ENCODE results near the gene FUT3. TPM values are rescaled to one million over a fixed set of nuclear protein-coding genes. Genes with fewer than 3 reads are reported as not detected.

The FUT3 gene
- total RNA-seq, 1 donor = not detected

- TF ChIP-seq, protein P1, sequence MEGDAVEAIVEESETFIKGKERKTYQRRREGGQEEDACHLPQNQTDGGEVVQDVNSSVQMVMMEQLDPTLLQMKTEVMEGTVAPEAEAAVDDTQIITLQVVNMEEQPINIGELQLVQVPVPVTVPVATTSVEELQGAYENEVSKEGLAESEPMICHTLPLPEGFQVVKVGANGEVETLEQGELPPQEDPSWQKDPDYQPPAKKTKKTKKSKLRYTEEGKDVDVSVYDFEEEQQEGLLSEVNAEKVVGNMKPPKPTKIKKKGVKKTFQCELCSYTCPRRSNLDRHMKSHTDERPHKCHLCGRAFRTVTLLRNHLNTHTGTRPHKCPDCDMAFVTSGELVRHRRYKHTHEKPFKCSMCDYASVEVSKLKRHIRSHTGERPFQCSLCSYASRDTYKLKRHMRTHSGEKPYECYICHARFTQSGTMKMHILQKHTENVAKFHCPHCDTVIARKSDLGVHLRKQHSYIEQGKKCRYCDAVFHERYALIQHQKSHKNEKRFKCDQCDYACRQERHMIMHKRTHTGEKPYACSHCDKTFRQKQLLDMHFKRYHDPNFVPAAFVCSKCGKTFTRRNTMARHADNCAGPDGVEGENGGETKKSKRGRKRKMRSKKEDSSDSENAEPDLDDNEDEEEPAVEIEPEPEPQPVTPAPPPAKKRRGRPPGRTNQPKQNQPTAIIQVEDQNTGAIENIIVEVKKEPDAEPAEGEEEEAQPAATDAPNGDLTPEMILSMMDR (IDR thresholded peaks at IDR 0.05; ENCODE audit: insufficient read depth, low read length) = no peak
- no peak overlapping the region for H3K4me3 ChIP-seq (ENCODE audit: low read depth, low read length)
- DNase-seq (ENCODE audit: low read depth) = no peak
Observed at GRCh38 chr19:5867201-5868136, 16.2 kb upstream of the FUT3 start.

DNA sequence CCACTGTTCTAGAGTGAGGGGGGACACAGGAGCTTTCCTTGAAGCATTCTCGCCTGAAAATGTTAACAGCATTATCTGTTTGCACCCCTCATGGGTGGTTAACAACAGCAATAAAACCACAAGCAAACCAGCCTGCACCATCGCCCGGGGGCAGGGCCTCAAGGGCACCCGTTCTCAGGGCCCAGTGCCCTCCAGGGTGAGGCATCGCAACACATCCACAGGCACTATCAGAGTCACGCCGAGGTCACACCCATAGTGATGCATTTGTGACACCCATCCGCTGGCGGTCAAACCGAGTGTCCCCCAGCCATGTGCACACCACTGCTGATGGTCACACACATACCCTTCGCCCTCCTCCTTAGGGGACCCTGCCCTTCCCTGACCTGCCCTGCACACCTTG, 14.5 kb upstream of the FUT3 start:
- no peak overlapping the region for H3K4me3 ChIP-seq (ENCODE audit: low read depth, low read length)
- DNase-seq (ENCODE audit: low read depth) = no peak
- TF ChIP-seq, protein P1 (IDR thresholded peaks at IDR 0.05; ENCODE audit: insufficient read depth, low read length) = no peak

DNA sequence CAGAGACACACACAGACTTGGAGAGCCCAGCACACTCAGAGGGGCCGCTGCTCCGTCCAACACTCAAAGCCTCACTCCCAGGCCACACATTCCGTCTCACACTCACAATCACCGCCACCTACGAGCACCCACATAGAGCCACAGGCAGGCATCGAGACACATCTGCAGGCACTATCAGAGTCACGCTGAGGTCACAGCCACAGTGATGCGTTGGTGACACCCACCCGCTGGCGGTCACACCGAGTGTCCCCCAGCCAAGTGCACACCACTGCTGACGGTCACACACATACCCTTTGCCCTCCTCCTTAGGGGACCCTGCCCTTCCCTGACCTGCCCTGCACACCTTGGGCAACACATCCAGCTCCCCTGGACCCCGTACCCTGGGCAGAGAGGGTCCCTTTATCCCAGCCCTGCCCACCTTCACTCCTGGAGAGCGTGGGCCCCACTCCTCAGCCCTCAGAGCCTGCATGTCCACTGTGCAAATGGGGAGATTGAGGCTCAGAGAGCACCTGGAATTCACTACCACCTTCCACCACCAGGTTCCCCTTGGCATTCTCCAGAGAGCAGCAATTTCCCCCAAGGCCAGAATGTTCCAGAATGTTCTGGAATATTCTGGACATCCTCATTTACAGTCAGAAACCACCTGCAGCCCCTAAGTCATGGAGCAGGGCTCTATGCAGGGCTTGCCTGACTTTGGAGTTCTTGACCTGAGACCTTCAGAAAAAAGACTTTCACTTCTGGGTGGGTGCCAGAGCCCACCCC, 13.7 kb upstream of the FUT3 start:
- TF ChIP-seq, protein P1 (IDR thresholded peaks at IDR 0.05; ENCODE audit: insufficient read depth, low read length) = peak; percentile 34
- no peak for DNase-seq (ENCODE audit: low read depth)
- H3K4me3 ChIP-seq (ENCODE audit: low read depth, low read length) = no peak overlapping the region

DNA sequence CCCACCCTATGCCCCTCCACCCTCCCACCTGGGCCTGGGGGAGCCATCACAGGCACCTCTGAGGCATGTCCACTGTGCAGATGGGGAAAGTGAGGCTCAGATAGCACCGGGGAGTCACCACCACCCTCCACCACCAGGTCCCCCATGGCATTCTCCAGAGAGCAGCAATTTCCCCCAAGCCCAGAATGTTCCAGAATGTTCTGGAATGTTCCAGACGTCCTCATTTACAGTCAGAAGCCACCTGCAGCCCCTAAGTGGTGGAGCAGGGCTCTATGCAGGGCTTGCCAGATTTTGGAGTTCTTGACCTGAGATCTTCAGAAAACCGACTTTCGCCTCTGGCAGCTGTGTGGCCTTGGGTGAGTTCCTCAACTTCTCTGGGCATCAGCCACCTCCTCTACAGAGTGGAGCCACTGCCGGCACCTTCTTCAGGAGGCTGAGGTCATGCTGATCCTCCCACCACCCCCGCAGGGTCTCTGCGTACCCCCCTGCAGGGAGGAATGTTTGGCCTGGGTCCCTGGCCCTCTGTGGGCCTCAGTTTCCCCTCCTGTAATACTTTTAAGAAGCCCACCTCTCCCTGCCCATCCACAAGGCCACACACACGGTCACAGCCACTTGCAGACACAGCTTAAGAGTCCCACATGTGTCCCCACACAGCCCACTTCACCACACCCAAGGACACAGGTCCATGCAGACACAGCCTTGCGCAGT, 12.9 kb upstream of the FUT3 start:
- no peak for DNase-seq (ENCODE audit: low read depth)
- no peak overlapping the region for H3K4me3 ChIP-seq (ENCODE audit: low read depth, low read length)
- TF ChIP-seq, protein P1 (IDR thresholded peaks at IDR 0.05; ENCODE audit: insufficient read depth, low read length) = no peak

DNA sequence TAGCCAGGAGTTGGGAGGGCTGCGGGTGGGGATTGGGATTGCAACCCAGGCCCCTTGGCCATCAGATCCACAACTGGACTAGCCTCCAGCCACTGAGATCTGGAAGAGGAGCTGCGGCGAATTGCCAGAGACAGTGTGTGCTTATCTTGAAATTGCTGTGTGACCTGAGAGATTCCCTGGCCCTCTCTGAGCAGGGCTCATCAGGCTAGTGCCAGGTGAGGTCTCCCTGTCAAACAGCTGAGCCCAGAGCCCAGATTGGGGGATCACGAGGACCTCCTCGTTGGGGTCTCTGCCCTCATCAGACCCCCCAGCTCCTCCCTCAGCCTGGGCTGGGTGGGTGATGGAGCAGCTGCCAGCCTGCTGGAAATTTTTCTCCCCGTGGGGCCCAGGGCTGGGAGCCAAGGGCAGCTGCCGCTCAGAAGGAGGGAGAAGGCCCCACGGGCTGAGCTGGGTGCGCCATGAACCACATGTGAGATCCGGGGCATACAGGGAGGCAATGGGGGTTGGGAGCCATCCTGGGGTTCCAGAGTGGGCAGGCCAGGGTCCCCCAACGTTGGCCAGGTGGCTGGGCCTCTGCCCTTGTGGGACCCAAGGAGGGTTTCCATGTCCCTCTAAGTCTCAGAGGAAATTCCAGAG, 11.9 kb upstream of the FUT3 start:
- no peak overlapping the region for H3K4me3 ChIP-seq (ENCODE audit: low read depth, low read length)
- no peak for DNase-seq (ENCODE audit: low read depth)
- TF ChIP-seq, protein P1 (IDR thresholded peaks at IDR 0.05; ENCODE audit: insufficient read depth, low read length) = no peak
